ENCODE measurements around the gene TNXB. TPM values are rescaled to one million over a fixed set of nuclear protein-coding genes. Genes with fewer than 3 reads are reported as not detected.

The TNXB gene
- total RNA-seq, 1 donor from 2014 or later = 4.4 TPM

GRCh38 chr6:32083812-32084768, 25.0 kb downstream of the TNXB start:
- Mint-ChIP-seq H3K27me3 (ENCODE audit: insufficient read depth) (peaks cover 26% of the 10 kb centered on the region), H3K4me3 (no peak overlapping the region), H3K4me1 (ENCODE audit: low read depth) (peaks cover 11% of the 10 kb centered on the region), H3K36me3 (ENCODE audit: low read depth) (no peaks in the 10 kb centered on the region), H3K27ac (no peak overlapping the region), H3K9me3 (no peaks in the 10 kb centered on the region)
- intact Hi-C loops (cut with micrococcal nuclease) = loop anchor here (10.0 kb wide), 1 partner anchor 171 kb away; no protein-coding TSS in a partner anchor
- no peak for DNase-seq (ENCODE audit: low spot score)

- H3K36me3 Mint-ChIP-seq (ENCODE audit: low read depth) = no peaks in the 10 kb centered on the region
- H3K27me3 Mint-ChIP-seq (ENCODE audit: insufficient read depth) = peaks cover 25% of the 10 kb centered on the region
- H3K9me3 Mint-ChIP-seq = no peaks in the 10 kb centered on the region
- intact Hi-C loops (cut with micrococcal nuclease) = loop anchor here (10.0 kb wide), 1 partner anchor 172 kb away; no protein-coding TSS in a partner anchor
- H3K27ac Mint-ChIP-seq = no peak overlapping the region
- no peak for DNase-seq (ENCODE audit: low spot score)
- no peak overlapping the region for H3K4me3 Mint-ChIP-seq
- peaks cover 11% of the 10 kb centered on the region for H3K4me1 Mint-ChIP-seq (ENCODE audit: low read depth)
Observed at GRCh38 chr6:32082935-32083334, 26.2 kb downstream of the TNXB start.

- Mint-ChIP-seq H3K4me3 (no peak overlapping the region), H3K4me1 (ENCODE audit: low read depth) (peaks cover 11% of the 10 kb centered on the region), H3K9me3 (no peaks in the 10 kb centered on the region), H3K36me3 (ENCODE audit: low read depth) (no peaks in the 10 kb centered on the region), H3K27ac (no peak overlapping the region), H3K27me3 (ENCODE audit: insufficient read depth) (peaks cover 27% of the 10 kb centered on the region)
- intact Hi-C loops (cut with micrococcal nuclease) = loop anchor here (10.0 kb wide), 1 partner anchor 172 kb away; no protein-coding TSS in a partner anchor
- DNase-seq (ENCODE audit: low spot score) = no peak
Observed at GRCh38 chr6:32082478-32082877, 26.7 kb downstream of the TNXB start.

- Mint-ChIP-seq H3K9me3 (no peaks in the 10 kb centered on the region), H3K4me1 (ENCODE audit: low read depth) (peaks cover 5% of the 10 kb centered on the region), H3K27me3 (ENCODE audit: insufficient read depth) (peaks cover 20% of the 10 kb centered on the region), H3K4me3 (no peak overlapping the region), H3K27ac (no peak overlapping the region), H3K36me3 (ENCODE audit: low read depth) (no peaks in the 10 kb centered on the region)
- intact Hi-C loops (cut with micrococcal nuclease) = loop anchor here (10.0 kb wide), 1 partner anchor 173 kb away; no protein-coding TSS in a partner anchor
- DNase-seq (ENCODE audit: low spot score) = no peak
Observed at GRCh38 chr6:32081168-32081990, 27.8 kb downstream of the TNXB start.

GRCh38 chr6:32079566-32080290, 29.4 kb downstream of the TNXB start:
- Mint-ChIP-seq H3K4me3 (no peak overlapping the region), H3K27ac (no peak overlapping the region), H3K4me1 (ENCODE audit: low read depth) (no peaks in the 10 kb centered on the region), H3K36me3 (ENCODE audit: low read depth) (no peaks in the 10 kb centered on the region), H3K27me3 (ENCODE audit: insufficient read depth) (peaks cover 12% of the 10 kb centered on the region), H3K9me3 (no peaks in the 10 kb centered on the region)
- intact Hi-C loops (cut with micrococcal nuclease) = loop anchor here (10.0 kb wide), 1 partner anchor 175 kb away; no protein-coding TSS in a partner anchor
- DNase-seq (ENCODE audit: low spot score) = no peak

GRCh38 chr6:32076321-32076809, 32.8 kb downstream of the TNXB start:
- intact Hi-C loops (cut with micrococcal nuclease) = no loop called here
- H3K27me3 Mint-ChIP-seq (ENCODE audit: insufficient read depth) = peaks cover 5% of the 10 kb centered on the region
- H3K27ac Mint-ChIP-seq = no peak overlapping the region
- H3K9me3 Mint-ChIP-seq = no peaks in the 10 kb centered on the region
- H3K36me3 Mint-ChIP-seq (ENCODE audit: low read depth) = no peaks in the 10 kb centered on the region
- no peak overlapping the region for H3K4me3 Mint-ChIP-seq
- no peak for DNase-seq (ENCODE audit: low spot score)
- no peaks in the 10 kb centered on the region for H3K4me1 Mint-ChIP-seq (ENCODE audit: low read depth)

GRCh38 chr6:32075781-32076180, 33.4 kb downstream of the TNXB start:
- Mint-ChIP-seq H3K4me1 (ENCODE audit: low read depth) (no peaks in the 10 kb centered on the region), H3K36me3 (ENCODE audit: low read depth) (no peaks in the 10 kb centered on the region), H3K27me3 (ENCODE audit: insufficient read depth) (peaks cover 3% of the 10 kb centered on the region), H3K9me3 (no peaks in the 10 kb centered on the region), H3K27ac (no peak overlapping the region), H3K4me3 (no peak overlapping the region)
- intact Hi-C loops (cut with micrococcal nuclease) = no loop called here
- no peak for DNase-seq (ENCODE audit: low spot score)

GRCh38 chr6:32074996-32075532, 34.1 kb downstream of the TNXB start:
- H3K27ac Mint-ChIP-seq = no peak overlapping the region
- H3K4me3 Mint-ChIP-seq = no peak overlapping the region
- DNase-seq (ENCODE audit: low spot score) = no peak
- intact Hi-C loops (cut with micrococcal nuclease) = no loop called here
- peaks cover 3% of the 10 kb centered on the region for H3K27me3 Mint-ChIP-seq (ENCODE audit: insufficient read depth)
- no peaks in the 10 kb centered on the region for H3K4me1 Mint-ChIP-seq (ENCODE audit: low read depth)
- no peaks in the 10 kb centered on the region for H3K36me3 Mint-ChIP-seq (ENCODE audit: low read depth)
- H3K9me3 Mint-ChIP-seq = no peaks in the 10 kb centered on the region

- no peaks in the 10 kb centered on the region for H3K4me1 Mint-ChIP-seq (ENCODE audit: low read depth)
- intact Hi-C loops (cut with micrococcal nuclease) = no loop called here
- H3K27ac Mint-ChIP-seq = no peak overlapping the region
- no peak for DNase-seq (ENCODE audit: low spot score)
- peaks cover 3% of the 10 kb centered on the region for H3K27me3 Mint-ChIP-seq (ENCODE audit: insufficient read depth)
- H3K4me3 Mint-ChIP-seq = no peak overlapping the region
- no peaks in the 10 kb centered on the region for H3K36me3 Mint-ChIP-seq (ENCODE audit: low read depth)
- no peaks in the 10 kb centered on the region for H3K9me3 Mint-ChIP-seq
Observed at GRCh38 chr6:32073613-32074012, 35.5 kb downstream of the TNXB start.

GRCh38 chr6:32073101-32073500, 36.0 kb downstream of the TNXB start:
- H3K27me3 Mint-ChIP-seq (ENCODE audit: insufficient read depth) = peaks cover 3% of the 10 kb centered on the region
- intact Hi-C loops (cut with micrococcal nuclease) = no loop called here
- H3K4me1 Mint-ChIP-seq (ENCODE audit: low read depth) = no peaks in the 10 kb centered on the region
- no peak overlapping the region for H3K27ac Mint-ChIP-seq
- H3K9me3 Mint-ChIP-seq = no peaks in the 10 kb centered on the region
- H3K36me3 Mint-ChIP-seq (ENCODE audit: low read depth) = no peaks in the 10 kb centered on the region
- no peak for DNase-seq (ENCODE audit: low spot score)
- no peak overlapping the region for H3K4me3 Mint-ChIP-seq

- Mint-ChIP-seq H3K4me1 (ENCODE audit: low read depth) (no peaks in the 10 kb centered on the region), H3K27me3 (ENCODE audit: insufficient read depth) (no peaks in the 10 kb centered on the region), H3K27ac (no peak overlapping the region), H3K4me3 (no peak overlapping the region), H3K9me3 (no peaks in the 10 kb centered on the region), H3K36me3 (ENCODE audit: low read depth) (no peaks in the 10 kb centered on the region)
- no peak for DNase-seq (ENCODE audit: low spot score)
- intact Hi-C loops (cut with micrococcal nuclease) = no loop called here
Observed at GRCh38 chr6:32070814-32071543, 38.2 kb downstream of the TNXB start.
